H1 (cell line): ENCODE measurements around the gene KRTAP4-7. TPM values are rescaled to one million over a fixed set of nuclear protein-coding genes. Genes with fewer than 3 reads are reported as not detected.

Experiments used
- CTCF ChIA-PET: fragments of 300-600 bp; sonication (Branson Sonifier 250); formaldehyde crosslinking; loops from one replicate; lab custom pipeline; 2021; ENCODE audit not compliant: partially characterized antibody; lab: Charles Lee
- POLR2A ChIA-PET: fragments of 300-600 bp; sonication (Branson Sonifier 250); formaldehyde crosslinking; loops from one replicate; lab custom pipeline; 2021; ENCODE audit warnings: inconsistent platforms; ENCODE audit not compliant: partially characterized antibody; lab: Charles Lee
- DNase-seq, 2 experiments: peaks; one replicate each; pipeline versions ENCODE4 v3.0.0 to v3.0.0-alpha.2; 2010 to 2022; ENCODE audit warnings: low spot score in 2 of 2, low read depth in 1 of 2, mixed read lengths in 1 of 2
- FAIRE-seq: peaks from 2 replicates; lab custom pipeline; 2011; peaks lifted over from hg19 to GRCh38; lab: Jason Lieb, UNC
- H2AFZ ChIP-seq: 2 replicates; pipeline ENCODE4 v1.8.1; 2012; ENCODE audit warnings: low read length, inconsistent platforms
- H2AK5ac ChIP-seq: 2 replicates; pipeline ENCODE4 v1.6.1; 2013; ENCODE audit warnings: low read depth, low read length
- H2BK120ac ChIP-seq: replicated peaks from 2 replicates; pipeline ENCODE3; 2013; ENCODE audit warnings: low read depth, low read length, inconsistent platforms
- H2BK12ac ChIP-seq: 2 replicates; pipeline ENCODE4 v1.6.1; 2013; ENCODE audit warnings: low read depth, low read length
- H2BK15ac ChIP-seq: 2 replicates; pipeline ENCODE4 v1.6.1; 2013; ENCODE audit warnings: low read length
- H2BK20ac ChIP-seq: 2 replicates; pipeline ENCODE4 v1.6.1; 2013; ENCODE audit warnings: low read length
- H2BK5ac ChIP-seq: 2 replicates; pipeline ENCODE4 v1.6.1; 2013; ENCODE audit warnings: low read depth, low read length
- H3K14ac ChIP-seq: 2 replicates; pipeline ENCODE4 v1.6.1; 2013; ENCODE audit warnings: inconsistent platforms; ENCODE audit not compliant: insufficient read length
- H3K18ac ChIP-seq: 2 replicates; pipeline ENCODE4 v1.6.1; 2013; ENCODE audit warnings: low read length; ENCODE audit errors: extremely low read depth
- H3K23ac ChIP-seq: 2 replicates; pipeline ENCODE4 v1.6.1; 2013; ENCODE audit warnings: inconsistent platforms; ENCODE audit not compliant: insufficient read length
- H3K23me2 ChIP-seq: 2 replicates; pipeline ENCODE4 v1.6.1; 2013; ENCODE audit warnings: low read depth, low read length
- H3K27ac ChIP-seq: 2 replicates; pipeline ENCODE4 v1.6.1; 2011; ENCODE audit warnings: low read depth, low read length, inconsistent platforms
- H3K27me3 ChIP-seq, 4 experiments: replicated peaks in 1 of 4; 1 replicate in 1 of 4; 2 replicates in 3 of 4; pipeline versions ENCODE4 v1.6.1 to v1.8.1; 2011 to 2013; ENCODE audit warnings: low read length in 3 of 4, mild to moderate bottlenecking in 3 of 4, inconsistent platforms in 2 of 4, mixed read lengths in 2 of 4, moderate library complexity in 1 of 4; ENCODE audit not compliant: control insufficient read depth in 3 of 4, insufficient read depth in 3 of 4; ENCODE audit errors: extremely low read depth in 1 of 4
- H3K36me3 ChIP-seq, 4 experiments: 2 replicates each; pipeline versions ENCODE4 v1.6.1 to v1.8.1; 2011 to 2013; ENCODE audit warnings: mild to moderate bottlenecking in 4 of 4, low read length in 3 of 4, moderate library complexity in 2 of 4, control low read depth in 1 of 4, inconsistent platforms in 1 of 4; ENCODE audit not compliant: insufficient read depth in 4 of 4, control insufficient read depth in 2 of 4
- H3K4ac ChIP-seq: replicated peaks from 2 replicates; pipeline ENCODE3; 2013; ENCODE audit warnings: low read length, low read depth, mixed read lengths, inconsistent platforms; ENCODE audit not compliant: insufficient read length
- H3K4me1 ChIP-seq, 4 experiments: replicated peaks in 1 of 4; 1 replicate in 1 of 4; 2 replicates in 3 of 4; pipeline versions ENCODE4 v1.6.1 to v1.8.1; 2011 to 2013; ENCODE audit warnings: low read length in 3 of 4, inconsistent platforms in 2 of 4, mixed read lengths in 1 of 4; ENCODE audit not compliant: insufficient read depth in 4 of 4, control insufficient read depth in 3 of 4
- H3K4me2 ChIP-seq, 2 experiments: 2 replicates each; pipeline versions ENCODE4 v1.6.1 to v1.8.1; 2011 to 2013; ENCODE audit warnings: low read depth in 2 of 2, low read length in 2 of 2, control low read depth in 1 of 2, inconsistent platforms in 1 of 2, mild to moderate bottlenecking in 1 of 2; ENCODE audit not compliant: insufficient read depth in 1 of 2
- H3K4me3 ChIP-seq, 4 experiments: fragments of 200-600, 300-600 bp in 1 of 4; sonication (generic), shearing (Covaris generic), sonication (Bioruptor Twin) in 1 of 4; 2 replicates each; pipeline versions ENCODE4 v1.5.1 to v1.8.1; 2011 to 2016; ENCODE audit warnings: low read length in 4 of 4, low read depth in 3 of 4, control low read depth in 2 of 4, inconsistent platforms in 2 of 4, mild to moderate bottlenecking in 2 of 4, mixed read lengths in 1 of 4, moderate library complexity in 1 of 4; ENCODE audit not compliant: insufficient read depth in 2 of 4; ENCODE audit errors: extremely low read depth in 1 of 4
- H3K56ac ChIP-seq: replicated peaks from 2 replicates; pipeline ENCODE3; 2013; ENCODE audit warnings: low read depth, mild to moderate bottlenecking, mixed read lengths, low read length, inconsistent platforms; ENCODE audit not compliant: insufficient read length
- H3K79me1 ChIP-seq: 2 replicates; pipeline ENCODE4 v1.6.1; 2013; ENCODE audit warnings: low read depth, low read length, control low read depth
- H3K79me2 ChIP-seq, 2 experiments: 2 replicates each; pipeline versions ENCODE4 v1.6.1 to v1.8.1; 2012 to 2013; ENCODE audit warnings: low read length in 2 of 2, mild to moderate bottlenecking in 2 of 2, inconsistent platforms in 1 of 2; ENCODE audit not compliant: insufficient read depth in 2 of 2, control insufficient read depth in 1 of 2
- H3K9ac ChIP-seq, 4 experiments: replicated peaks in 1 of 4; 1 replicate in 1 of 4; 2 replicates in 3 of 4; pipeline versions ENCODE4 v1.6.1 to v1.8.1; 2011 to 2013; ENCODE audit warnings: low read depth in 3 of 4, low read length in 3 of 4, control low read depth in 2 of 4, mild to moderate bottlenecking in 2 of 4, moderate library complexity in 2 of 4, inconsistent platforms in 1 of 4; ENCODE audit errors: extremely low read depth in 1 of 4
- H3K9me3 ChIP-seq, 2 experiments: 2 replicates each; pipeline versions ENCODE4 v1.6.1 to v1.8.1; 2012 to 2013; ENCODE audit warnings: mild to moderate bottlenecking in 2 of 2, moderate library complexity in 2 of 2, control low read depth in 1 of 2, inconsistent platforms in 1 of 2, low read depth in 1 of 2, low read length in 1 of 2, mixed read lengths in 1 of 2; ENCODE audit not compliant: insufficient read depth in 2 of 2
- H4K20me1 ChIP-seq, 2 experiments: replicated peaks in 1 of 2; 2 replicates each; pipeline versions ENCODE3 to v1.8.1; 2011 to 2013; ENCODE audit warnings: inconsistent platforms in 2 of 2, low read length in 2 of 2, mild to moderate bottlenecking in 1 of 2; ENCODE audit not compliant: insufficient read depth in 2 of 2, control insufficient read depth in 1 of 2
- H4K5ac ChIP-seq: 2 replicates; pipeline ENCODE4 v1.6.1; 2013; ENCODE audit warnings: low read length, low read depth, mixed read lengths, inconsistent platforms; ENCODE audit not compliant: insufficient read length
- H4K8ac ChIP-seq: 2 replicates; pipeline ENCODE4 v1.8.0; 2013; ENCODE audit warnings: mild to moderate bottlenecking, moderate library complexity, low read length, inconsistent platforms; ENCODE audit not compliant: insufficient read depth; ENCODE audit errors: extremely low read depth
- H4K91ac ChIP-seq: replicated peaks from 2 replicates; pipeline ENCODE3; 2013; ENCODE audit warnings: low read length, mixed read lengths, inconsistent platforms; ENCODE audit not compliant: insufficient read length
- POLR2AphosphoS5 ChIP-seq: IDR thresholded peaks from 2 replicates; pipeline ENCODE4 v1.6.1; 2011; ENCODE audit warnings: low read depth, low read length
- polyA plus RNA-seq, 7 experiments: library from polyadenylated mRNA; depleted of rRNA in 3 of 7; stranded (reverse) in 5 of 7; unstranded in 2 of 7; fragments of >200 nt in 5 of 7; fragments of 200-250 nt in 2 of 7; gene quantifications; 1 replicate in 5 of 7; 2 replicates in 1 of 7; 4 replicates in 1 of 7; pipeline versions ENCODE4 v1.2.1 to v1.2.3, GENCODE V29; 2011 to 2013; ENCODE audit warnings: missing spikeins in 2 of 7, mixed read lengths in 2 of 7
- total RNA-seq: library from RNA; stranded (reverse); fragmentation: NEBNext Ultra II Directional; extraction: Animal tissue kit (Norgen Biotek cat#: 25700); gene quantifications from 2 replicates; pipeline ENCODE4 v1.2.1, GENCODE V29; 2021

KRTAP4-7 gene
- total and polyA plus RNA-seq, 2 of the 8 experiments (the other 6 are each of a cell fraction or from before 2014, with no cell fraction given) = not detected

DNA sequence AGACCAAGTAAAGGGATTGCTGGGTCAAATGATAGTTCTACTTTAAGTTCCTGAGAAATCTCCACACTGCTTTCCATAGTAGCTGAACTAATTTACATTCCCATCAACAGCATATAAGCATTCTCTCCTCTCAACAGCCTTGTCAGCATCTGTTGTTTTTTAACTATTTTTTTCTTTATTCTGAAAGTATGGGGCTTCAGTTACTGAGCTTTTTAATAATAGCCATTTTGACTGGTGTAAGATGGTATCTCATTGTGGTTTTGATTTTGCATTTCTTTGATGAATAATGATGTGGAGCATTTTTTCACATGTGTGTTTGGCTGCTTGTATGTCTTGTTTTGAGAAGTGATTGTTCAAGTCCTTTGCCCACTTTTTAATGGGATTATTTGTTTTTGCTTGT, 31.4 kb upstream of the KRTAP4-7 start:
- Histone ChIP-seq H4K8ac (no peak overlapping the region), H3K36me3 (no peaks in the 10 kb centered on the region), H3K4me1 (peaks cover 0 to 2% (median 0%) of the 10 kb centered on the region in 4 experiments; a peak in 1 of 7 replicates), H4K20me1 (no peaks in the 10 kb centered on the region), H3K14ac (no peak overlapping the region), H3K4ac (no peak overlapping the region), H3K4me3 (no peak overlapping the region), H3K27ac (no peak overlapping the region), H2AK5ac (no peak overlapping the region), H4K5ac (no peak overlapping the region), H2BK15ac (no peak overlapping the region), H2BK120ac (no peak overlapping the region), H3K79me1 (no peaks in the 10 kb centered on the region), H4K91ac (no peak overlapping the region), H2BK12ac (no peak overlapping the region), H3K23me2 (no peaks in the 10 kb centered on the region), H2BK20ac (no peak overlapping the region), H3K56ac (no peak overlapping the region), H3K9ac (no peak overlapping the region), H3K79me2 (no peaks in the 10 kb centered on the region), H2BK5ac (no peak overlapping the region), H2AFZ (no peak overlapping the region), H3K4me2 (no peak overlapping the region), H3K23ac (no peak overlapping the region), H3K9me3 (0 out of 4 replicates have a peak, but pooled peaks cover 0 to 2% of the 10 kb centered on the region in 2 experiments), H3K27me3 (no peaks in the 10 kb centered on the region), H3K18ac (no peak overlapping the region)
- FAIRE-seq (no peak), DNase-seq (no peak)
- CTCF ChIA-PET = no interaction called here
- no peak for TF ChIP-seq POLR2AphosphoS5
- POLR2A ChIA-PET = no interaction called here
